Epithelial cell of esophagus (primary cell): Measurements from ENCODE around the gene IDUA.

Experiments
- DNase-seq: peaks from one replicate; pipeline ENCODE4 v3.0.0; 2010; ENCODE audit warnings: low read depth
- H3K4me3 ChIP-seq: 2 replicates; pipeline ENCODE4 v1.5.1; 2011; ENCODE audit warnings: mild to moderate bottlenecking, low read length, control low read depth
- TF ChIP-seq, protein P1 (sequence below): IDR thresholded peaks from 2 replicates; pipeline ENCODE4 v1.5.1; 2011; ENCODE audit warnings: low read depth, mild to moderate bottlenecking, low read length, control low read depth, inconsistent platforms; ENCODE audit not compliant: insufficient read depth; ENCODE audit errors: missing control alignments

Gene IDUA

DNA sequence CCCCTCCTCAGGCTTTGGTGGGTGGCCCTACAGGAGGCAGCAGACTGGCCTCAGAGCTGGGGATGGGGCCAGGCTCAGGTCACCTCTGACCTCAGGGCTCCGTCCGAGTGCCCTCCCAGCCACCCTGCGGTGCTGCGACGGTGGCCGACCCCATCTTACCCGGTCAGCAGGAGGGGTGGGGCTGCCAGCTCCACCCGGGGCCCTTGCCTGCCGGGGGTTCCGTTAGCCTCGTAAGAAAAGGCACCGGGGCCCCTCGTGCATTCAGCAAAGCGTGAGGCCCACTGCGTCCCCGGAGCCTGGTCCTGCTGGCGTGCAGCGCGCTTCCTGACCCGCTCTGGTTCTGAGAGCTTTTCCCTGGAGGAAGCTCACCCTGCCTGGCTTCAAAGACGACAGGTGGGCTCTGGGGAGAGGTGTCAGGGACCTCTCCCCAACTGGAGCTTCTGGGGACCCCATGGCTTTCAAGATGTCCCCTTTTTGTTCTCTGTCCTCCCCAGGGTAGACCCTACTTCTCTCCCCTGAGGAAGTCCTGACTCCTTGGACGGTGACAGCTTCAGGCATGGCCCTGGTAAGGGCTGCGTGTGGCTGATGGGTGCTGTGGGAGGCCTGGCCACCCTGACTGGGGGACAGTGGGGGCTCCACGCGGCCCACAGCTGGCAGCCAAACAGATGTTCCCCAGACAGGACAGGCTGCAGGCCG lies 40.5 kb downstream of the IDUA start:
- no peak overlapping the region for H3K4me3 ChIP-seq

DNA sequence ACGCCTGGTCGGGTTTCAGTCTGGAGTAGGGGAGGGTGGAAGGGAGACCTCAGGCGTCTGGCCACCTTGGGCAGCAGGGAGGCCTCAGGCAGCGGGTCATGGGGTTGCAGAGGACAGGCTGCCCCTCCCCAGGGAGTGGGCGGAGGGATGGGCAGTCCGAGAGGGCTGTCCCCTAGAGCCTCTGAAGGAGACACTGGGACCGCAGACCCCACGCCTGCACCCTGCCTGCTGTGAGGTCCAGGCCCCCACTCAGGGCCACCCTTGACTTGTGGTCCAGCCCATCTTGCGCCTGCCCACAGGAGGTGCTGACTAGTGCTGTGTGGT lies 41.0 kb downstream of the IDUA start:
- H3K4me3 ChIP-seq: no peak overlapping the region
- TF ChIP-seq, protein P1, sequence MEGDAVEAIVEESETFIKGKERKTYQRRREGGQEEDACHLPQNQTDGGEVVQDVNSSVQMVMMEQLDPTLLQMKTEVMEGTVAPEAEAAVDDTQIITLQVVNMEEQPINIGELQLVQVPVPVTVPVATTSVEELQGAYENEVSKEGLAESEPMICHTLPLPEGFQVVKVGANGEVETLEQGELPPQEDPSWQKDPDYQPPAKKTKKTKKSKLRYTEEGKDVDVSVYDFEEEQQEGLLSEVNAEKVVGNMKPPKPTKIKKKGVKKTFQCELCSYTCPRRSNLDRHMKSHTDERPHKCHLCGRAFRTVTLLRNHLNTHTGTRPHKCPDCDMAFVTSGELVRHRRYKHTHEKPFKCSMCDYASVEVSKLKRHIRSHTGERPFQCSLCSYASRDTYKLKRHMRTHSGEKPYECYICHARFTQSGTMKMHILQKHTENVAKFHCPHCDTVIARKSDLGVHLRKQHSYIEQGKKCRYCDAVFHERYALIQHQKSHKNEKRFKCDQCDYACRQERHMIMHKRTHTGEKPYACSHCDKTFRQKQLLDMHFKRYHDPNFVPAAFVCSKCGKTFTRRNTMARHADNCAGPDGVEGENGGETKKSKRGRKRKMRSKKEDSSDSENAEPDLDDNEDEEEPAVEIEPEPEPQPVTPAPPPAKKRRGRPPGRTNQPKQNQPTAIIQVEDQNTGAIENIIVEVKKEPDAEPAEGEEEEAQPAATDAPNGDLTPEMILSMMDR: no peak
- DNase-seq: no peak

More for the DNA sequence above, 40.5 kb downstream of the IDUA start:
- TF ChIP-seq, protein P1: no peak
- DNase-seq: no peak

DNA sequence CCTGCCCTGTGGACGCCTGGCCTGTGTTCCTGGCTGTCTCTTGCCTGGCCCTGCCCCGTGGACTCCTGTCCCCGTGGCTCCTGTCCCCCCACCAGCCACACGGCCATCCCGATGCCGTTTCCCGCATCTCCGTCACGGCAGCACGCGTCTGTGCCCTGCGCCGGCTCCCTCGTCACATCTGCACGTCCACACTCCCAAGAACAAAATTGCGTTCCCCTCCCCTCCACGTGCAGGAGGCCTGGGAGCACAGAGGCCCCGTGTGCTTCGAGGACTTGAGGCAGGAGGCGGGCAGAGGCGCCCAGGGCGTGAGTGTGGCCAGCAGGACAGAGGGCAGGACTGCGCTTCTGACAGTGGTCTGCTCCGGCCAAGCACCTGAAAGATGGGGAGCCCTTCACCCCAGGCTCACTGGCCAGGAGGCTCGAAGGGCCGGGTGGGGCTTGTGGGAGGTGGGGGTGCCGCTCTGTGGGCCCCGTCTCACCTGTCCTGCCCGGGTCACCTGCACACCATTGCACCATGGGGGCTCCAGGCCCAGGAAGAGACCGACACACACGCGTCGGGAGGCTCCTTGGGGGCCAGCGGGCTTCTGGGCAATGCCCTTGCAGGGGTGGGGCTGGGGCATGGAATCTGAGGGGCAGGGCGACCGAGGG lies 41.9 kb downstream of the IDUA start:
- no peak for DNase-seq
- TF ChIP-seq, protein P1: no peak
- no peak overlapping the region for H3K4me3 ChIP-seq

DNA sequence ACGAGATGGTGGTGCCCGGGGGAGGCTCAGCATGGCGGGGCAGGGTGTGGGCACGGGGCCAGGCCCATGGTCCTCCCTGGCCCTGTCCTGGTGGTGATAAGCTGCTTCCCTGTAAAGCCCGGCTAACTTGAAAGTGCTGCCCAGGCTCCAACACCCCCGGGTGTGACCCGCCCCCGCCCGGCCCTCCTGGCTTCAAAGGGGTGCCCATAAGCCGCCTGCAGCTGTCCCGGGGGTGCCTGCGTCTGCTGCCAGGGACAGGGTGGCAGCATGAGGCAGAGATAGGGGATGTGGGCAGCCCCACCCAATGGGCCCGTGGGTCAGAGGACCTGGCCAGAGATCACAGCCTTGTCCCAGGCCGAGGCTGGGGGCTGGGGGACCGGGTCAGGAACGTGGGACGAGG lies 42.7 kb downstream of the IDUA start:
- no peak for DNase-seq
- no peak overlapping the region for H3K4me3 ChIP-seq
- TF ChIP-seq, protein P1: no peak

DNA sequence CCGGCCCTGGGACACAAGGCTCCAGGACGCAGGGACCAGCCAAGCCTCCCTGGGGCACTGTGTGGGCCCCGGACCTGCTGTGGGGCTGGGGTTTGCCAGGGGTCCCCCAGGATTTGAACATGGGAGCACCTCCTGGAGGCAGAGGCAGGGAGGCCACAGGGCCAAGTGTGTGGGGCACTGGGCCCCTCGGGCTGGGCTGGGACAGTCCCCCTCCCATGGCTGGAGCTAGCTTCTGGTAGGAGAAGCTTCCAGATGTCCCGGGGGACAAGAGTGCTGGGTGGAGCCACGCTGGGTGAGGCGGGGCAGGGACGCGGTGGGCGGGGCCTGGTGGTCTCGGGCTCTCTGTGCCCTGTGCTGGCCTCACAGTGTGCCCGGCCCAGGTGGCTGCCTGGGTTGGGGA lies 43.2 kb downstream of the IDUA start:
- no peak for DNase-seq
- TF ChIP-seq, protein P1: no peak
- no peak overlapping the region for H3K4me3 ChIP-seq

DNA sequence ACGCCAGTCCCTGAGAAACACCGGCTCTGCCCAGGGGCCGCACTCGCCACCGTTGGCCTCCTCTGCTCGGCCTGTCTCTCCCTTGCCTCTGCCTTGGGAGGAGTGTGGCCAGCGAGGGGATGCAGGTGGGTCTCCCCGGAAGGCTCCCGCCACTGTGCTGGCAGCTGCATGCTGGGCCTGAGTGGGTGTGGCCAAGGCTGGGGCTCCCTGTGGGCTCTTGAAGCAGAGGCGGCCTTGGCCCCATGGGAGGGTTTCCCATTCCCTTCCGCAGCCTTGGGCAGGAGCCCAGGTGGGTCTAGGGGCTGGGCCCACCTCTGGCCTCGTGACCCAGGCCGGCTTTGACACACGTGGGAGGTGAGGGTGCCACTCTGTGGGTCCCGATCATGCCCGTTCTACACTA lies 43.7 kb downstream of the IDUA start:
- TF ChIP-seq, protein P1: no peak
- no peak overlapping the region for H3K4me3 ChIP-seq
- DNase-seq: no peak

DNA sequence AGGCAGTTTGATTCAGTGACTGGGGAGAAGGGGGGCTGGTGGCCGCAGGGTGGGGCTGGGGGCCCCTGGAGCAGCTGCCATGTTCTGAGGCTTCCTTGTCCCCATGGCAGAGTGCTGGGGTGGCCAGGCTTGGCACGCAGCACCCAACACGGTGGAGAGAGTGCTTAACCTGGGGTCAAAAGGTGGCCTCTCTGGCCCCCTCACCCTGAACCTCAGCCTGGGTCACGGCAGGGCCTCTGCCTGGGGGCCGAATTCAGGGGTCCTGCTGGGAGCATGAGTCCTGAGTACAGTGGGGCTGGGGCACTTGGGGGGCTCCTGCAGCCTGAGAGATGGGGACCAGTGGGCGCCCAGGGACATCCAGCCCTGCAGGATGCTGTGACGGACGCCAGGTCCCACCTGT lies 44.5 kb downstream of the IDUA start:
- no peak overlapping the region for H3K4me3 ChIP-seq
- DNase-seq: no peak
- TF ChIP-seq, protein P1: no peak
